Tongue (tissue), 2 donors: Measurements from ENCODE around the gene STAT5B. TPM values are rescaled to one million over a fixed set of nuclear protein-coding genes. Genes with fewer than 3 reads are reported as not detected.
"Not testable (repeated sequence)": the region's sequence is repeated elsewhere in the genome, so short reads cannot be mapped to it uniquely, and the experiment has no call there.

ENCODE experiments used
- DNase-seq: peaks from one replicate; pipeline ENCODE4 v3.0.0-alpha.2; 2015
- total RNA-seq: library from RNA; depleted of rRNA; stranded (reverse); fragments of >200 nt; gene quantifications from one replicate; pipeline ENCODE4 v1.2.3, GENCODE V29; 2014

STAT5B gene
- total RNA-seq, 1 donor from 2014 or later, result 63.7 TPM

GRCh38 chr17:42305543-42306384 lies 29.6 kb upstream of the STAT5B start:
- DNase-seq, result no peak

- not testable (repeated sequence) for DNase-seq
Measured at GRCh38 chr17:42305031-42305330, 28.8 kb upstream of the STAT5B start.

DNA sequence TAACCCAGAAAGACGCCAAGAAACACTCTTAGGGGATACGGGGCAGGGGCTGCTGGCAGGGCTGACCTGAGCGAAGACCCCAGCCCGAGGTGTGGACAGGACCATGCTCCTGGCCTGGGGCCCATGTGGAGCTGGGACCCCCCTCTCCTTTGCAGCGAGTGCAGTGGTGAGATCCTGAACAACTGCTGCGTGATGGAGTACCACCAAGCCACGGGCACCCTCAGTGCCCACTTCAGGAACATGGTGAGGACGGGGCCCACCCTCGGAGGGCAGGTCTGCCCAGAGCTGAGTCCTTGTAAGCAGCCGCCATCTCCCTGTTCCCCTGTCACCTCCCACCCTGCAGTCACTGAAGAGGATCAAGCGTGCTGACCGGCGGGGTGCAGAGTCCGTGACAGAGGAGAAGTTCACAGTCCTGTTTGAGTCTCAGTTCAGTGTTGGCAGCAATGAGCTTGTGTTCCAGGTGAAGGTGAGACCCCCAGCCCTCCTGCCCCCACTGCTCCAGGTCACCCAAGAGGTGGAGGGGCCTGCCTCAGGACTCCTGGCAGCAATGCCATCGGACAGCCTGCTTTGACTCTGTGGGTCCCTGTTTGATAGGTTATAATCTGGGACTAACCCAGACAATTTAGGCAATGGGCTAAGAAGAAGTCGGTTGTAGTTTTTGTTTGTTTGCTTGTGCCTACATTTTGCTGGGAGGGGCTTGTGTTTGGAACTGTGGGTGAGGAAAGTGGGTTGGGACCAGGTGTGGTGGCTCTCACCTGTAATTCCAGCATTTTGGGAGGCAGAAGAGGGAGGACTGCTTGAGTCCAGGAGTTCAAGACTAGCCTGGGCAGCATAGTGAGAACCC lies 28.2 kb upstream of the STAT5B start:
- no peak for DNase-seq

DNA sequence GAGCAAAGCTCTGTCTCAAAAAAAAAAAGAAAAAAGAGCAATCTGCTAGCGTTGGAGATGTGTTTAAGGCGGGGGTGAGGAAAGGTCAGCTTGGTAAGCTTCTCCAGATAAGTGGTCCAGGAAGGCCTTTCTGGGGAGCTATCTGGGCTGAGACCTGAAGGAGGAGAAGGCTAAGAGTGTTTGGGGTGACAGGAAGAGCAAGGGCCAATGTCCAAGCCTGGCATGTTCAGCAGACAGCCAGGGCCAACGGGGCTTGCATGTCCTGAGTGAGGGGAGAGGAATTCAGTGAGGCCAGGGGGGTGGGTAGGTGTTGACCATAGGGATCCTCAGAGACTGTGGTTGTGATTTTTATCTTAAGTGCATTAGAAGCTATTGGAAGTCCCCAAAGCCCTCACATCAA lies 27.5 kb upstream of the STAT5B start:
- DNase-seq, result no peak

DNA sequence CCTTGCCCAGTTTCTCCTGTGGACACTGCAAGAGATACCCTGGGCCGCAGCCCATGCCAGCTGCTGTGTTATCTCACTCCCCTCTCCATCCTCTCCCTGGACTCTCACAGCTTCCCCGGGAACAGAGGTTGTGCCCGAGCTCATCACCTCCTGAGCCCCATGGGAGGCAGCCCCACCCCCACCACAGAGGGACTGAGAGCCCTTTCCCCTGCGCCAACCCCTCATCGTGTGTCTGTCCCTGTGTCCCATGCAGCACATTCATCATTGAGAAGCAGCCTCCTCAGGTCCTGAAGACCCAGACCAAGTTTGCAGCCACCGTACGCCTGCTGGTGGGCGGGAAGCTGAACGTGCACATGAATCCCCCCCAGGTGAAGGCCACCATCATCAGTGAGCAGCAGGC lies 24.8 kb upstream of the STAT5B start:
- DNase-seq, result no peak

DNA sequence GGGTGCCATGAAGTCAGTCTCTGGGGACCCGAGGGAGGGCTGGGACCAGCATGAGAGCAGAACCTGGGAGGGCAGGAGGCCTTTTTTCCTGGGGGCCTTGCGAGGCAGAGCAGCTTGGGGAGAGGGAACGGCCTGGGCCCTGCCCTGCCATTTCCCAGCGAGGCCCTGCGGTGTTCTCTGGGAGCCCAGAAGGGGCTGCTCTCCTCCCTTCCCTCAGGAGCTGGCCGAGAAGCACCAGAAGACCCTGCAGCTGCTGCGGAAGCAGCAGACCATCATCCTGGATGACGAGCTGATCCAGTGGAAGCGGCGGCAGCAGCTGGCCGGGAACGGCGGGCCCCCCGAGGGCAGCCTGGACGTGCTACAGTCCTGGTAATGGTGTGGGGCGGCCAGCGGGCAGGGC lies 23.7 kb upstream of the STAT5B start:
- not testable (repeated sequence) for DNase-seq

DNA sequence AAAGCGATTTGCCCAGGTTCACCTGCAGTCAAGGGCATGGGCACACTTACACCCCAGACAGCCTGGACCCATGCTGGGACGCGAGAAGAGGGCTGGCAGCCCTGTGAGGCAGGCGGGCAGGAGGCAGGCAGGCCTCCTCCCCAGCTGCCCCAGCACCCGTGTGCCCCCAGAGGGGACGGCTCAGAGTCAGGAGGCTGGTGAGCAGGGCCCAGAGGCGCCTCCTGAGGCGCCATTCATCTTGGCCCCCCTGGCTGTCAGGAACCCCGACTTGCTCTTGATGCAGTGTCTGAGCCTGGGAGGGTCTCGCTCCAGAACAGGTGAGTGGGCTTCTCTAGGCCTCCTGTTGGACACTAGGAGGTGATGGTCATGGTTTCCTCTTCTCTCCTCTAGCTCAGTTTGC lies 23.2 kb upstream of the STAT5B start:
- not testable (repeated sequence) for DNase-seq

DNA sequence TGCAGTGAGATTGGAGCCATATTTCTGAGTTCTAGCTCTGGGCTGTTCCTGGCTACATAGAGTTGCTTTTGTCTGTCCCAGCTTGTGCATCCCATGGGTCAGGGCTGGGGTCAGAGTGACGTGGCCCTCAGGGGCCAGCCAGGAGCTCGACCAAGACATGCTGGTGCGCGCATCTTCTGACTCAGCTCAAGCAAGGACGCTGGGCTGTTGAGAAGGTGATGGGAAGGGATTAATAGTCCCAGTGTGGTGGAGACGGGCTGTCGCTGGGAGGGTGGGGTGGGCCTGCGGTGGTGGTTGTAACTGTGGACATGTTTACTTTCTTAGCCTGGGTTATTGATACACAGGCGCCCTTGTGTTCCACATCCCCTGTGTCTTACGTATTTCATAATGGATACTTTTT lies 21.6 kb upstream of the STAT5B start:
- DNase-seq, result not testable (repeated sequence)

DNA sequence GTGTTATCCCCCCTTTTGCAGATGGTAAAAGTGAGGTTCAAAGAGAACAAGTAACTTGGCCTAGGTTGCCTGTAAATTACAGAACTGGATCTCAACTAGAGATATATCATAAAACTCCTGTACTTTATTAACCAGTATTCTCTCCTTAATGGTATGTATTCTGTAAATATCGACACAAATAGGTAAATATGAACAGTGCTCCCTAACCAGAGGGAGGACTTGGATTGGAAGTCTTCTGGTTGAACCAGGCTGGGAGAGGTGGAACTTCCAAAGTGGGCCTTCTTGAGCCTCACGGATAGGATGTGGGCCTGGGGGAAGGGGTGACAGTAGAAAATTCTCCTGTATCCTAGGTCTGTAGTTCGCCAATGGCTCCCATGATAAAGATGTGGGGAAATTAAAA lies 19.8 kb upstream of the STAT5B start:
- DNase-seq, result no peak

DNA sequence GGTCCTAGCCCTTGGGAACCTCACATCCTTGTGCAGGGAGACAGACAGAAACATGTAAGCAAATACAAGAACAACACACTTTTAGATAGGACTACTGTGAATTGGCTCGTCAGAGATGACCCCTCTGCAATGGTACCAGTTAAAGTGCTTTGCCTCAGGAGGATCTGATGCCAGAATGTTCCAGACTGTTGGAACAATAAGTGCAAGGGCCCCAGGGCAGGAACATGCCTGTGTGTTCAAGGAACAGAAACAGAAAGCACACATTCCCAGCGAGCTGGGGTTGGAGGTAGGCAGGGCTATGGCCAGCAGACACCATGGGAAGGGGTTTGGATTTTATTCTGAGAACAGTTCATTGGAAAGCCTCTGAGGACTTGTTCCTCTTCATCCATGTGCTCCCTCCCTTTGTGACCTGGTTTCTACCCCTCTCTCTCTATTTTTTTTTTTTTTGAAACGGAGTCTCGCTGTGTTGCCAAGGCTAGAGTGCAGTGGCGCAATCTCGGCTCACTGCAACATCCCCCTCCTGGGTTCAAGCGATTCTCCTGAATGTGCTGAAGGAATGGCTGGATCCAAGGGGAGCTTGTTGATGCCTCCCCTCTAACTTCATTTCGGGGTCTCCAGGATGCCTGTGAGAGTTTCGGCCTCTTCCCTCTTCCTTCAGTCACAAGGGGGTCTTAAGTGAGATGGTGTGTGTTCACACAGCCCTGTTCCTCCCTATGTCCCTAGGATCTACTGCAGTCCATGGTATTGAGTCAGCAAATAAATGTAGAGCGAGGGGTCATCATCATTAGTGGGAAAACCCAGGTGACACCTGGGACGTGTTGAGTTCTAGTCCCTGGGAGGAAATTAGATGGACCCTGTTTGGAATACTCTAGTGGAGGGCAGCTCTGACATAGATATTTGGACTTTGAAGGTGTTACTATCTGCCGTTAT lies 18.5 kb upstream of the STAT5B start:
- DNase-seq, result no peak

GRCh38 chr17:42291129-42291528 lies 14.9 kb upstream of the STAT5B start:
- DNase-seq, result no peak

- DNase-seq, result no peak
Measured at GRCh38 chr17:42290577-42290976, 14.4 kb upstream of the STAT5B start.

- DNase-seq, result no peak
Measured at GRCh38 chr17:42289611-42290181, 13.5 kb upstream of the STAT5B start.

DNA sequence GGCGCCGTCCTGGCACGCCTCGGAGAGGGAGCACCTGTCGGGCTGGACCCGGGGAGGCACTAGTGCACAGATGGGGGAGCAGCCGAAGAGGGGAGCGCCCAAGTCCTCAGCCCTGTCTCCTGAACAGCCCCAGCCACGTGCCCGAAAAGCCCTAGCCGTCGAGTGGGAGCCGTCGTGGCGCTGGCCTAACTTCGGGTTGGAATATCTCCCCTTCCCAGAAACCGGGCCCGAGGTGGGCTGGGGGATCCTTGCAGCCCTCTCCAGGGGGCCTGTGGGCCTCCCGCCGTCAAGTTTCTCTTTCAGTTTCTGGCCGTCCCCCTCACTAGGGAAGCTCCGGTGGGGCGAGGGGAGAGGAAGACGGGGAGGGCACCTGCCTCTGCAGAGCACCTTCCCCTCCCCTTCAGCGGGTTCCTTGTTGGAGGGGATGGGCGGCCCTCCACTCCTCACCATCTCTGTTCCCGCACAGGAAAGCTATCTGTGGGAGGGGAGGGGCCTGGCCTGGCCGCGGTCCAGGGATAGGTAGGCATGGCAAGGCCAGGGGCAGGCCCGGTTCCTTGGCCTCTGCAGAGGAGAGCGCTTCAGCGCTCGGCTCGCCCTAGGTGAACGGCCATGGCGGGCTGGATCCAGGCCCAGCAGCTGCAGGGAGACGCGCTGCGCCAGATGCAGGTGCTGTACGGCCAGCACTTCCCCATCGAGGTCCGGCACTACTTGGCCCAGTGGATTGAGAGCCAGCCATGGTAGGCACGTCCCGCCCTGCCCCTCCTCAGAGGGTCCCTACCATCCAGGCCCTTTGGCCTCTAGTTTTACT lies 12.8 kb upstream of the STAT5B start:
- DNase-seq, result peak; percentile 17

DNA sequence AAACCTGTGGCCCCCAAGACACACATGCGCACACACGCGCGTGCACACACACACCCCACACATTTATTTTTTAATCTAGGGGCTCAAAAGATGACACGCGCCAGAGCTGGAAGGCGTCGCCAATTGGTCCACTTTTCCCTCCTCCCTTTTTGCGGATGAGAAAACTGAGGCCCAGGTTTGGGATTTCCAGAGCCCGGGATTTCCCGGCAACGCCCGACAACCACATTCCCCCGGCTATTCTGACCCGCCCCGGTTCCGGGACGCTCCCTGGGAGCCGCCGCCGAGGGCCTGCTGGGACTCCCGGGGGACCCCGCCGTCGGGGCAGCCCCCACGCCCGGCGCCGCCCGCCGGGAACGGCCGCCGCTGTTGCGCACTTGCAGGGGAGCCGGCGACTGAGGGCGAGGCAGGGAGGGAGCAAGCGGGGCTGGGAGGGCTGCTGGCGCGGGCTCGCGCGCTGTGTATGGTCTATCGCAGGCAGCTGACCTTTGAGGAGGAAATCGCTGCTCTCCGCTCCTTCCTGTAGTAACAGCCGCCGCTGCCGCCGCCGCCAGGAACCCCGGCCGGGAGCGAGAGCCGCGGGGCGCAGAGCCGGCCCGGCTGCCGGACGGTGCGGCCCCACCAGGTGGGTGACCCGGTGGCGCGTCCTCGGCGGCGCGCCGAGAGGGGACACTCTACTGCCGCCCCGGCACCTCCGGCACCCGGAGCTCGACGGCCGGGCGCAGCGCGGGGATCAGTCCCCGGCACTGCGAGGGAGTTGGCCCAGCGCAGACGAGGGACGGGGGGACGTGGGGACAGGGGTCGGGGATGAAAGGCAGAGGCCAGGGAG lies 12.0 kb upstream of the STAT5B start, which contains the start of gene STAT5A:
STAT5A (plus strand) TSS at position 522 of the 826 bp plus-strand sequence. CDS start 914 bp downstream, outside the sequence.
- DNase-seq, result peak; percentile 88

- DNase-seq, result peak; percentile 89
Measured at GRCh38 chr17:42287305-42287976, 11.2 kb upstream of the STAT5B start.

- DNase-seq, result peak; percentile 80
Measured at GRCh38 chr17:42286411-42287221, 10.4 kb upstream of the STAT5B start.

GRCh38 chr17:42285346-42286050 lies 9.3 kb upstream of the STAT5B start:
- no peak for DNase-seq
